Activated CD8-positive, alpha-beta memory T cell treated with anti-CD3 and anti-CD28 coated beads, Interleukin-2, amount 10 ng/mL, durations not matched to agents 7 days and 5 days (primary cell): ENCODE measurements around the gene NHERF2. TPM values are rescaled to one million over a fixed set of nuclear protein-coding genes. Genes with fewer than 3 reads are reported as not detected.
A peak's percentile ranks its signal among the peaks of the same experiment; 100 is the strongest.
"Not testable (repeated sequence)": the region's sequence is repeated elsewhere in the genome, so short reads cannot be mapped to it uniquely, and the experiment has no call there.

Experiments used
- ATAC-seq: fragments of 150-1000 bp; cut with Tn5 transposase; one replicate; pipeline ENCODE4 v1.10.0; 2021; ENCODE audit warnings: moderate library complexity
- CTCF ChIA-PET: fragments of 350-600 bp; sonication (Branson Sonifier 250); formaldehyde crosslinking; loops from one replicate; lab custom pipeline; 2021; ENCODE audit warnings: antibody characterized with exemption; lab: Charles Lee
- DNase-seq: peaks from one replicate; pipeline ENCODE4 v3.0.0-alpha.2; 2020
- H3K27ac Mint-ChIP-seq: one replicate; pipeline ENCODE4 v1.8.0; 2021; ENCODE audit warnings: mild to moderate bottlenecking, mixed read lengths
- H3K27me3 Mint-ChIP-seq: one replicate; pipeline ENCODE4 v1.8.0; 2021; ENCODE audit warnings: mixed read lengths
- H3K36me3 Mint-ChIP-seq: one replicate; pipeline ENCODE4 v1.8.0; 2021; ENCODE audit warnings: mild to moderate bottlenecking, mixed read lengths
- H3K4me1 Mint-ChIP-seq: one replicate; pipeline ENCODE4 v1.8.0; 2021; ENCODE audit warnings: mixed read lengths
- H3K4me3 Mint-ChIP-seq: one replicate; pipeline ENCODE4 v1.8.0; 2021; ENCODE audit warnings: mild to moderate bottlenecking, moderate library complexity, mixed read lengths
- H3K9me3 Mint-ChIP-seq: one replicate; pipeline ENCODE4 v1.8.0; 2022; ENCODE audit warnings: low read depth, mixed read lengths
- total RNA-seq, 2 experiments: library from RNA; stranded (reverse); gene quantifications; one replicate each; pipeline ENCODE4 v1.2.3, GENCODE V29; 2021

The NHERF2 gene
- total RNA-seq, 2 experiments from 2014 or later, result 1.3 to 2.2 TPM

DNA sequence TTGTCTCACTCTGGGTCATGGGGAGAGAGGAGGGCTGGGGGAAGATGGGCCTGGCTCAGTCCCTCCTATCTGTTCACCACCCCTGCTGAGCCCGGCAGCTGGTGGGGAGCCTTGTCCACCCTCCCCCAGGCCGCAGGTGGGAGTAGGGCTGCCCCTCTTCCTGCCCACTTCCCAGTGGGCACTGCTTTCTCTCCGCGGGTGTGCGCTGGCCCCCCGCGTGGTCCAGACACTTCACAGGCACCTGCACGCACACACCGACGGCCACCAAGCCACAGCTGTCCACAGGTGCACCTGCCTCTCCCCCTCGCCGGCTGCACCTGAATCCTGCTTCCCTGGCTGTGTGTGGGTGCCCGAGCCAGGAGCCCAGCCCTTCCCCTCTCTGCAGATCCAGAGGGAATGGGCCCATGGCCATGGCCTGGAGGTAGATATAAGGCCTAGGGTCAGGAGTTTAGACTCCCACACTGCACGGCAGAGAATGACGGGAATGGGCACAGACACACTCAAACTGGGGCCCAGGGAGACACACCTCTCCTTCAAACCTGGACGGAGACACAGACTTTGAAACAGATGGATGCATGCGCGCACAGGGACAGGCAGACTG, 2.0 kb downstream of the NHERF2 start:
- H3K36me3 Mint-ChIP-seq, result no peaks in the 10 kb centered on the region
- DNase-seq (no peak), ATAC-seq (no peak)
- peaks cover 22% of the 10 kb centered on the region for H3K27me3 Mint-ChIP-seq
- no peak overlapping the region for H3K27ac Mint-ChIP-seq
- H3K4me3 Mint-ChIP-seq, result no peak overlapping the region
- peaks cover 8% of the 10 kb centered on the region for H3K4me1 Mint-ChIP-seq
- H3K9me3 Mint-ChIP-seq, result no peaks in the 10 kb centered on the region
- CTCF ChIA-PET, result interaction anchor here (0.9 to 3.3 kb wide), 2 partner anchors 25 to 112 kb away, joined by 3 to 17 read pairs; no protein-coding TSS in a partner anchor

DNA sequence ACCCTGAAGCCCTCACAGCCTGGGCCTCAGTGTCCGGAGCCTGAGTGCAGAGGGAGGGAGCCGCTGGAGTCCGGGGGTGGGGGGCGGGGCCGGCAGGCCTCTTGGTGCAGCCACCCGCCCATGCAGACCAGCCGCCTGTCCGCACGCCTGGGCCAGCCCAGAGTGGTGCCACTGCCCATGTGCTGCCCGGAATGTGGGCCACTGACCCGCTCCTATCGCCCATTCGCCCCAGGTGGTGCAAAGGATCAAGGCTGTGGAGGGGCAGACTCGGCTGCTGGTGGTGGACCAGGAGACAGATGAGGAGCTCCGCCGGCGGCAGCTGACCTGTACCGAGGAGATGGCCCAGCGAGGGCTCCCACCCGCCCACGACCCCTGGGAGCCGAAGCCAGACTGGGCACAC, 2.6 kb downstream of the NHERF2 start:
- H3K9me3 Mint-ChIP-seq, result no peaks in the 10 kb centered on the region
- CTCF ChIA-PET, result interaction anchor here (3.3 kb wide), 1 partner anchor 112 kb away, joined by 17 read pairs; no protein-coding TSS in a partner anchor
- no peak overlapping the region for H3K27ac Mint-ChIP-seq
- H3K4me1 Mint-ChIP-seq, result peaks cover 5% of the 10 kb centered on the region
- ATAC-seq, result no peak
- peaks cover 22% of the 10 kb centered on the region for H3K27me3 Mint-ChIP-seq
- H3K4me3 Mint-ChIP-seq, result no peak overlapping the region
- DNase-seq, result no peak
- H3K36me3 Mint-ChIP-seq, result no peaks in the 10 kb centered on the region

DNA sequence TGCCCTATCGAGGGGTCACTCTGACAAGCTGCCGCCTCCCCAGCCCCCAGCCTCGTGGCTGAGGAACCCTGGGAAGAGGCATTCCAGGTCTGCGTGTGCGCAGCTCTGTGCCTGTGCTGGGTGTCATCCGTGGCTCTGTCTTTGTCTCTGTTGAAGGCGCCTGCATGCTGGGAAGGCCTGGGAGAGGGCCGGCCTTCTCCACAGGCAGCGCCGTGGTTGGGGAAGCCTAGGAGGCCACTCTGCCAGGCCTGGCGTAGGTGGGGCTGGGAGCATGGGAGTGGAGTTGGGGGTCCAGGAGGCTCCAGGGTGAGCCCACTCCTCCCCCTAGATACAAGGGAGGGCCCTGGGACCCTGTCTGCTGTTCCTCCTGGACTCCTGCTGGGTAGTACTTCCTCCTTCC, 3.3 kb downstream of the NHERF2 start:
- no peaks in the 10 kb centered on the region for H3K36me3 Mint-ChIP-seq
- peaks cover 22% of the 10 kb centered on the region for H3K27me3 Mint-ChIP-seq
- H3K4me3 Mint-ChIP-seq, result no peak overlapping the region
- H3K9me3 Mint-ChIP-seq, result no peaks in the 10 kb centered on the region
- no peak overlapping the region for H3K27ac Mint-ChIP-seq
- ATAC-seq (no peak), DNase-seq (no peak)
- peaks cover 4% of the 10 kb centered on the region for H3K4me1 Mint-ChIP-seq
- CTCF ChIA-PET, result interaction anchor here (3.3 kb wide), 1 partner anchor 111 kb away, joined by 17 read pairs; no protein-coding TSS in a partner anchor

DNA sequence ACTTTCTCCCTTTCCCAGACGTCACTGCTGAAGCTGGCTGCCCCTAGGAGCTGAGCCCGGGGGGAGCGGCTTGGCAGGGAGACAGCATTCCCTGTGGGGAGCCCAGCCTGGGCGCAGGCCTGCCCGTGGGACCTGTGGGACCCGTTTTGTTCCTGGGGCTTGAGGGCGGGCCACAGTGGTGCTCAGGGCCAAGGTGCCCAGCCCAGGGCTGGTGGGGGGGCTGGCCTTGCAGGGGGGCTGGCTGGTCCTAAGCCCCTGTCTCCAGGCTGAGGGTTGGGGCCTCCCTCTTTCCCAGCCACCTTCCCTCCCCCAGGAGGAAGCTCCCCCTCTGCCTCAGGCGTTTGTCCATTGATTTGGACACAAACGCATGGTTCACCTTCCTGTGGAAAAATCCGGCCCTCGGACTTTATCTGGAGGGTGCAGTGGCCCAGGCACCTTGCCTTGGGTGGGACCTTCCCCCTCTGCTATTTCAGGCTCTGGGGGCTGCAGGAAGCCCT, 4.4 kb downstream of the NHERF2 start:
- CTCF ChIA-PET, result interaction anchor here (0.7 to 1.1 kb wide), 2 partner anchors 10 to 40 kb away, joined by 4 to 5 read pairs; no protein-coding TSS in a partner anchor
- Mint-ChIP-seq H3K27me3 (peaks cover 15% of the 10 kb centered on the region), H3K4me1 (peaks cover 4% of the 10 kb centered on the region), H3K27ac (no peak overlapping the region), H3K4me3 (no peak overlapping the region), H3K9me3 (no peaks in the 10 kb centered on the region), H3K36me3 (no peaks in the 10 kb centered on the region)
- ATAC-seq (no peak), DNase-seq (no peak)

DNA sequence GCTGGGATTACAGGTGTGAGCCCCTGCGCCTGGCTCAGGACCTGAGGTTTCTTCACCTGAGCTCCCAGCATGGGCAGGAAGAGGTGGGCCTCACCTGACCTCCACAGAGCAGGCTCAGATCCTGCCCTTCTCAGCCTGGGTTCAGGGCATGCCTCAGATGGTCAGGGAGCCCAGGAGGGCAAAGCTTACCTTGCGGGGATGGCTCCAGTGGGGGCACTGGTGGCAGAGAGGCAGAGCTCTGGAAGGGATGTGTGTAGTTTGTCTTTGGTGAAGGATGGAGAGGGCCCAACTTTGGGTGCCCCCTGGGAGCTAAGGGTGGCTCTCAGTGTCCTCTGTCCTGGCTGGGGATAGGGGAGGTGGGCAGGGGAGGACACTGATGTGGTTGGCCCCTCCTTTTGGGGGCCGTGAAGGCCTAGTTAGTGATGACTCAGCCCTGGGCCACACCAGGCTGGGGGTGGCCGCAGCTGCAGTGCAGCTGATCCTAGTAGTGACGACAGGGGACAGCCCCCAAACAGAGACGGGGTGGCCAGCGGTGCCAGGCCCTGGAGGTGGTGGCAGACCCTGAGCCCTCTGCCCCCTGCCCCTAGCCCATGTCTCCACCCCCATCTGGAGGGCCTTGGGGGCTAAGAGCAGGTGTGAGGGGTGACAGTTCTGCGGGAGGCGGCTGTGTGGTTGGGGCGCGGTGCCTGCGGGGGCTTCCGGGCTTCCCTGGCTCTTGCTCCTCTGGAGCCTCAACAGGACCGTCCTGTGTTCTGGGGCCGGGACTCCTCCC, 5.8 kb downstream of the NHERF2 start:
- no peak for ATAC-seq
- H3K27me3 Mint-ChIP-seq, result peaks cover 13% of the 10 kb centered on the region
- no peak overlapping the region for H3K27ac Mint-ChIP-seq

DNA sequence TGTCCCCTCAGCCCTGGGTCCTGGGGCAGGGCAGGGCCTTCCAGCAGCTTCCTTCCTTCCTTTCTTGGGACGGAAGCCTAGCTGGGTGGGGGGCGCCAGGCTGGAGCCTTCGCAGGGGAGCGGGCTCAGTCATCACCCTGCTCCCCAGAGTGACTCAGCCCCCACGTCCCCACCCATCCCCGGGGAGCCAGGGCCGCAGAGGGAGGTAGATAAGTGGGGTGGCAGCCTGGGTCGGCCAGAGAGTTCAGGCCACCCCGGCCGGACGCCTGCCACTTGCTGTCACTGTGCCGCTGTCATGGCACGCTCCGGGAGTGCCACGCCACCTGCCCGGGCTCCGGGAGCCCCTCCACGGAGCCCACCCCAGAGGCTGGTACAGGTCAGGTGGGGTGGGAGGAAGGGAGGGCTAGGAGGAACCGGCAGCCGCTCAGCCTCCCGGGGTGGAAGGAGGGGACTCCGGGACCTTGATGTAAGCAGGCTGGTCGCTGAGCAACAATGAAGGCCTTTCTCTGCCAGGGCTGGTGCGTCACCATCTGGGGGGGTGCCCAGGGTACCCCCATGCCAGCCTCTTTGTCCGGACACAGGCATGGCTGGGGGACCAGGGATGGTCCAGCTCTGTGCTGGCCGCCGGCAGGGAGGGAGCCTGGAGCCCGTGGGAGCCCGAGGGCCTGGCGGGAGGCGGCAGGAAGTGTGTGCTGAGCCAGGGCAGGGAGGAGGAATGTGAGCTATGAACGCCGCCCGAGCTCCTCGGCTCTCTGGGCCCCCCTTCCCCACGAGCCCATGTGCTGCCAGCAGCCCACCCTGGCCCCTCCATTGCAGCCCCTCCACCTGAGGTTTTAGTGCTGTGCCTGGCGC, 6.6 kb downstream of the NHERF2 start:
- no peak overlapping the region for H3K4me3 Mint-ChIP-seq
- H3K27ac Mint-ChIP-seq, result no peak overlapping the region
- no peaks in the 10 kb centered on the region for H3K9me3 Mint-ChIP-seq
- H3K36me3 Mint-ChIP-seq, result no peaks in the 10 kb centered on the region
- DNase-seq (no peak), ATAC-seq (peak; percentile 30)
- H3K4me1 Mint-ChIP-seq, result no peaks in the 10 kb centered on the region
- peaks cover 5% of the 10 kb centered on the region for H3K27me3 Mint-ChIP-seq
- CTCF ChIA-PET, result interaction anchor here (1.2 kb wide), 1 partner anchor 107 kb away, joined by 5 read pairs; no protein-coding TSS in a partner anchor

More for the DNA sequence above, 5.8 kb downstream of the NHERF2 start:
- Mint-ChIP-seq H3K36me3 (no peaks in the 10 kb centered on the region), H3K4me1 (peaks cover 3% of the 10 kb centered on the region), H3K9me3 (no peaks in the 10 kb centered on the region), H3K4me3 (no peak overlapping the region)
- DNase-seq, result no peak
- CTCF ChIA-PET, result interaction anchor here (1.2 kb wide), 2 partner anchors 10 to 108 kb away, joined by 3 to 5 read pairs; no protein-coding TSS in a partner anchor

DNA sequence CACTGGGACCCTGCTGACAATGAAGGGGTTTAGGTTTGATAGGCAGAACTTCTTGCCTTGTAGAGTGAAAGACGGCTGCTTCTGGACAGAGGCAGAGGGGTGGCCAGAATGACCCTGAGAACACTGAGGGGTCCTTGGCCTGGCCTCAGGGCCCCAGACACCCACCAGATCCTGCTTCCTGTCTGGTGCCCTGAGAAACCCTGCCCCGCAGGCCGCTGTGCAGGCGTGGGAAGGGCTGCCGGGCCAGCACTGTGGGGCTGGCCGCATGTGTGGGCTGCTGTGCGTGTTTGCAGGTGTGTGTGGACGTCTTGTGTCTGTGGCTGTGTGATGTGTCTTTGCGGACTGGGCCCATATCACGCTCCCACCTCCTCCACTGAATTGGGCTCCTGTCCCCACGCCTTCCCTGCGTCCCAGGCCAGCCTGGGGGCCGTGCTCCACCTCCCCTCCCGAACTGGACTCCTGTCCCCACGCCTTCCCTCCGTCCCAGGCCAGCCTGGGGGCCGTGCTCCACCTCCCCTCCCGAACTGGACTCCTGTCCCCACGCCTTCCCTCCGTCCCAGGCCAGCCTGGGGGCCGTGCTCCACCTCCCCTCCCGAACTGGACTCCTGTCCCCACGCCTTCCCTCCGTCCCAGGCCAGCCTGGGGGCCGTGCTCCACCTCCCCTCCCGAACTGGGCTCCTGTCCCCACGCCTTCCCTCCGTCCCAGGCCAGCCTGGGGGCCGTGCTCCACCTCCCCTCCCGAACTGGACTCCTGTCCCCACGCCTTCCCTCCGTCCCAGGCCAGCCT, 7.4 kb downstream of the NHERF2 start:
- ATAC-seq, H3K4me1 Mint-ChIP-seq, H3K27me3 Mint-ChIP-seq, H3K36me3 Mint-ChIP-seq, H3K4me3 Mint-ChIP-seq, DNase-seq, H3K27ac Mint-ChIP-seq, CTCF ChIA-PET, H3K9me3 Mint-ChIP-seq: not testable (repeated sequence)

DNA sequence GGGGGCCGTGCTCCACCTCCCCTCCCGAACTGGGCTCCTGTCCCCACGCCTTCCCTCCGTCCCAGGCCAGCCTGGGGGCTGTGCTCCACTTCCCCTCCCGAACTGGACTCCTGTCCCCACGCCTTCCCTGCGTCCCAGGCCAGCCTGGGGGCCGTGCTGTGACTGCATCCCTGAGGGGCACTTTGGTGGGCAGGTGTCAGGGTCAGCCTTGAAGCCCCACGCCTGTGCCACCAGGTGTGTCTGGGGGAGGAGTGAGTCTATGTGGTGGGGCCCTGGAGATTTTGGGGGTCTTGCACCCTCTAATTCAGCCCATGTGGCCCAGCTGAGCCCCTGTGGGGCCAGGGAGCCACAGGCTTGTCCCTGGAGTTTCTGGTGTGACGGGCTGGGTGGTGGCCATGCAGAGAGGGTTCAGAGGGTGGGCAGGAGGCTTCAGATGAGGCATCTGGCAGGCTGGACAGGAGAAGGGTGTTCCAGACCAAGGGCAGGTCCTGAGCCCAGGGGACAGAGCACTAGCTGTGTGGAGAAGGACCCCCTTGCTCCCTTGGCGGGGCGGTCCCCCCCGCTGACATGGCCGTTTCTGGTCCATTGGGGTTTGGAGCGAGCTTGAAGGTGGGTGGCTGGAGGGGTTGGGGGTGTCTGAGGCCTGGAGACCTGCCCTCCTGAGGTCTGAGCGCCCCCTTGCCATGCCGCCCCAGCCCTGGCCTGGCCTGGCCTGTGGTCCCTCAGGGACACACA, 8.2 kb downstream of the NHERF2 start:
- Mint-ChIP-seq H3K4me3 (no peak overlapping the region), H3K27me3 (no peaks in the 10 kb centered on the region), H3K9me3 (no peaks in the 10 kb centered on the region), H3K4me1 (no peaks in the 10 kb centered on the region), H3K27ac (no peak overlapping the region), H3K36me3 (no peaks in the 10 kb centered on the region)
- ATAC-seq, result no peak
- DNase-seq, result no peak
- CTCF ChIA-PET, result no interaction called here

DNA sequence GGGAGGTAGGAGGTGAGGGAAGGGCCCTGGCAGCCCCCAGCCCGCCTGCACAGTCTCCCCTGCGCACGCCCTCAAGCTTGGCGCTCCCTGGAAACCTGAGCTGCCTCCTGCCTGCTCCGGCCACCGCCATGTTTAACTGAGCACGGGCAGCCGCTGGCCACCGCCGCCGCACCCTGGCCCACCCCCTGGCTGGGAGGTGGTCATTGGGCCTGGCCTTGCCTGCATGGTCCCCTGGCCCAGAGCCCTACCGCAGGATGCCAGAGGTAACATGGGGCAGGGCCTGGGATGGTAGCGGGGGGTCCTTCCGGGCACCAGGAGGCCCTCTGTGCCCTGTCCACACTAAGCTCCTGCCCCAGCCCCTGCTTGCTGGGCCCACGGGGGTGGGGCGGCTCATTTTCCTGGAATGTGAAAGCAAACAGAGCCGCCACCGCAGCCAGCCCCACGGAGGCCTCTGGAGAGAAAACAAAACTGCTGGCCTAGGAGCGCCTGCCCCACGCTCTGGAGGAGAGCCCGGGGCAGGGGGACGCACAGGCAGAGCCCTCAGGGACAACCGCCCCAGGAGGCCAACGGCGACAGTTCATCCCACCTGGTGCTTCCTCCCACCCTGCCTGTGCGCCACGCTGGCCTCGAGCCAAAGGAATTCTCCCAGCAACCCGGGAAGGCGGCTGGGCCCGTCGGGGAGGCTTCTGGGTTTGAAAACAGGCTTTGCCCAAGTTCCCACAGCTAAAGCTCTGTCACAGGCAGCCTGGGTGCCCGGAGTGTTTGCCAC, 8.9 kb downstream of the NHERF2 start:
- DNase-seq (no peak), ATAC-seq (no peak)
- Mint-ChIP-seq H3K27me3 (no peaks in the 10 kb centered on the region), H3K9me3 (no peaks in the 10 kb centered on the region), H3K4me3 (no peak overlapping the region), H3K27ac (no peak overlapping the region), H3K4me1 (no peaks in the 10 kb centered on the region), H3K36me3 (no peaks in the 10 kb centered on the region)
- CTCF ChIA-PET, result no interaction called here

DNA sequence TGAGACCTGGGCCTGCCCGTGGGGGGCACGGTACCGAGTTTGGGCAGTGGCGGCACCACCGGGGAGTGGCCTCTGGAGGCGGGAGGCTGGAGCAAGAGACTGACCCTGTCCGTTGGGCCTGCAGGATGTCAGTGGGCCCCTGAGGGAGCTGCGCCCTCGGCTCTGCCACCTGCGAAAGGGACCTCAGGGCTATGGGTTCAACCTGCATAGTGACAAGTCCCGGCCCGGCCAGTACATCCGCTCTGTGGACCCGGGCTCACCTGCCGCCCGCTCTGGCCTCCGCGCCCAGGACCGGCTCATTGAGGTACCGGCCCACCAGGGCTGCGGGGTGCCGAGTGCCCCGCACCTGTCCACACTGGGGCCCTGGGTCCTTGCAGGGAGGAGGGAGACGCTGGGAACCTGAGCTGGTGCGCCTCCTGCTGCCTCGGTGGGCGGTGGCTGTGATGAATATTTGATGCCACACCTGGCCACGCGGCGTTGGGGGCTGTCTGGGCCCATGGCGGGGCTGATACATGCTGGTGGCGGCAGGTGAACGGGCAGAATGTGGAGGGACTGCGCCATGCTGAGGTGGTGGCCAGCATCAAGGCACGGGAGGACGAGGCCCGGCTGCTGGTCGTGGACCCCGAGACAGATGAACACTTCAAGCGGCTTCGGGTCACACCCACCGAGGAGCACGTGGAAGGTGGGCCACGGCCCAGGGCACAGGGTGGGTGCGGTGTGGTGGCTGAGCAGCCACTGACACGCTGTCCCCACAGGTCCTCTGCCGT, 9.7 kb downstream of the NHERF2 start:
- no peaks in the 10 kb centered on the region for H3K36me3 Mint-ChIP-seq
- CTCF ChIA-PET, result no interaction called here
- H3K27ac Mint-ChIP-seq, result no peak overlapping the region
- H3K4me3 Mint-ChIP-seq, result no peak overlapping the region
- no peaks in the 10 kb centered on the region for H3K4me1 Mint-ChIP-seq
- H3K27me3 Mint-ChIP-seq, result no peaks in the 10 kb centered on the region
- H3K9me3 Mint-ChIP-seq, result no peaks in the 10 kb centered on the region
- no peak for DNase-seq
- no peak for ATAC-seq

DNA sequence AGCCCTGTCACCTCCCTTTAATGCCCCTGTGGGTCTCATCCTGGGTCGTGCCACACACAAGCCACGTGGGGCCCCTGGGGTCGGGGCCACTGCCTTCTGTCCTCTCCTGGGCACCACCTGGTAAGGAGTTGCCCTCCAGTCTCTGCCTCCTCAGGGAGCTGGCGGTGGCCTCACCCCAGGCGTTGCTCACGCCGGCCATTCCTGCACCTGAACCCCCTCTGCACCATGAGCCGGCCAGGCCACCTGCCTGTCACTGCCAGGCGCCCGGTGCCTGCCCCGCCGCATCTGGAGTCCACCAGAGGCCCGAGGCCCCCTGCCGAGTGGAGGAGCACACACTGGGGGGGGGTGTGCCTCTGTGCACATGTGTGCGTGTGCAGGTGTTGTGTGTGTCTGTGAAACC, 10.4 kb downstream of the NHERF2 start:
- no peaks in the 10 kb centered on the region for H3K9me3 Mint-ChIP-seq
- DNase-seq (no peak), ATAC-seq (no peak)
- H3K36me3 Mint-ChIP-seq, result no peaks in the 10 kb centered on the region
- H3K4me1 Mint-ChIP-seq, result no peaks in the 10 kb centered on the region
- H3K27me3 Mint-ChIP-seq, result no peaks in the 10 kb centered on the region
- CTCF ChIA-PET, result no interaction called here
- no peak overlapping the region for H3K4me3 Mint-ChIP-seq
- no peak overlapping the region for H3K27ac Mint-ChIP-seq
